Measurements from ENCODE around the gene FHIT. TPM values are rescaled to one million over a fixed set of nuclear protein-coding genes. Genes with fewer than 3 reads are reported as not detected.
A peak's percentile ranks its signal among the peaks of the same experiment; 100 is the strongest.

FHIT gene
- total RNA-seq, 1 experiment from 2014 or later, result 20.1 TPM

GRCh38 chr3:60578936-60579335 is 672.3 kb downstream of the FHIT start:
- DNase-seq (ENCODE audit: unreplicated experiment), result peak; percentile 55
- H3K9me3 Mint-ChIP-seq (ENCODE audit: unreplicated experiment), result no peaks in the 10 kb centered on the region
- no peaks in the 10 kb centered on the region for H3K36me3 Mint-ChIP-seq (ENCODE audit: insufficient read depth, unreplicated experiment)
- H3K27ac Mint-ChIP-seq (ENCODE audit: low read depth, unreplicated experiment), result no peak overlapping the region
- no peak for TF ChIP-seq CTCF (IDR thresholded peaks at IDR 0.05; ENCODE audit: unreplicated experiment)
- POLR2A ChIA-PET, result no interaction called here
- H3K4me1 Mint-ChIP-seq (ENCODE audit: insufficient read depth, unreplicated experiment), result peaks cover 7% of the 10 kb centered on the region
- no peak overlapping the region for H3K4me3 Mint-ChIP-seq (ENCODE audit: unreplicated experiment)
- no TSS peak for BruUV-seq (replicated peaks)
- intact Hi-C loops (cut with micrococcal nuclease), result no loop called here
- no peaks in the 10 kb centered on the region for H3K27me3 Mint-ChIP-seq (ENCODE audit: insufficient read depth, unreplicated experiment)
- CTCF ChIA-PET, result interaction anchor here (0.6 kb wide), 2 partner anchors 19 to 378 kb away, joined by 3 to 4 read pairs; no protein-coding TSS in a partner anchor

- H3K36me3 Mint-ChIP-seq (ENCODE audit: insufficient read depth, unreplicated experiment), result peaks cover 5% of the 10 kb centered on the region
- H3K9me3 Mint-ChIP-seq (ENCODE audit: unreplicated experiment), result no peaks in the 10 kb centered on the region
- H3K4me1 Mint-ChIP-seq (ENCODE audit: insufficient read depth, unreplicated experiment), result peaks cover 14% of the 10 kb centered on the region
- no peaks in the 10 kb centered on the region for H3K27me3 Mint-ChIP-seq (ENCODE audit: insufficient read depth, unreplicated experiment)
- H3K27ac Mint-ChIP-seq (ENCODE audit: low read depth, unreplicated experiment), result no peak overlapping the region
- no TSS peak for BruUV-seq (replicated peaks)
- no peak for TF ChIP-seq CTCF (IDR thresholded peaks at IDR 0.05; ENCODE audit: unreplicated experiment)
- intact Hi-C loops (cut with micrococcal nuclease), result no loop called here
- ChIA-PET CTCF (interaction anchor here (0.6 kb wide), 2 partner anchors 24 to 1427 kb away, joined by 3 to 4 read pairs; no protein-coding TSS in a partner anchor), POLR2A (no interaction called here)
- no peak for DNase-seq (ENCODE audit: unreplicated experiment)
- H3K4me3 Mint-ChIP-seq (ENCODE audit: unreplicated experiment), result no peak overlapping the region
These were observed 673.7 kb downstream of the FHIT start for GRCh38 chr3:60577601-60578000.

- Mint-ChIP-seq H3K27ac (ENCODE audit: low read depth, unreplicated experiment) (no peak overlapping the region), H3K4me1 (ENCODE audit: insufficient read depth, unreplicated experiment) (peaks cover 14% of the 10 kb centered on the region), H3K36me3 (ENCODE audit: insufficient read depth, unreplicated experiment) (peaks cover 5% of the 10 kb centered on the region), H3K27me3 (ENCODE audit: insufficient read depth, unreplicated experiment) (no peaks in the 10 kb centered on the region), H3K4me3 (ENCODE audit: unreplicated experiment) (no peak overlapping the region), H3K9me3 (ENCODE audit: unreplicated experiment) (no peaks in the 10 kb centered on the region)
- CTCF ChIA-PET, result no interaction called here
- POLR2A ChIA-PET, result no interaction called here
- BruUV-seq (replicated peaks), result no TSS peak
- intact Hi-C loops (cut with micrococcal nuclease), result no loop called here
- DNase-seq (ENCODE audit: unreplicated experiment), result no peak
- no peak for TF ChIP-seq CTCF (IDR thresholded peaks at IDR 0.05; ENCODE audit: unreplicated experiment)
These were observed 675.5 kb downstream of the FHIT start for GRCh38 chr3:60575718-60576272.

GRCh38 chr3:60574046-60574769 is 677.0 kb downstream of the FHIT start:
- peaks cover 14% of the 10 kb centered on the region for H3K4me1 Mint-ChIP-seq (ENCODE audit: insufficient read depth, unreplicated experiment)
- no TSS peak for BruUV-seq (replicated peaks)
- POLR2A ChIA-PET, result no interaction called here
- H3K27me3 Mint-ChIP-seq (ENCODE audit: insufficient read depth, unreplicated experiment), result no peaks in the 10 kb centered on the region
- DNase-seq (ENCODE audit: unreplicated experiment), result no peak
- H3K9me3 Mint-ChIP-seq (ENCODE audit: unreplicated experiment), result no peaks in the 10 kb centered on the region
- peak overlapping the region; percentile 49 for H3K27ac Mint-ChIP-seq (ENCODE audit: low read depth, unreplicated experiment)
- CTCF ChIA-PET, result interaction anchor here (0.6 to 0.7 kb wide), 4 partner anchors 16 to 1933 kb away, joined by 3 to 5 read pairs (median 4); no protein-coding TSS in a partner anchor
- no peak overlapping the region for H3K4me3 Mint-ChIP-seq (ENCODE audit: unreplicated experiment)
- intact Hi-C loops (cut with micrococcal nuclease), result no loop called here
- peaks cover 5% of the 10 kb centered on the region for H3K36me3 Mint-ChIP-seq (ENCODE audit: insufficient read depth, unreplicated experiment)
- TF ChIP-seq CTCF (IDR thresholded peaks at IDR 0.05; ENCODE audit: unreplicated experiment), result no peak

Data from MCF 10A (cell line).